NB4 (cell line): ENCODE measurements around the gene ATRNL1.

Experiments
- CTCF ChIP-seq: IDR thresholded peaks from one replicate; pipeline ENCODE4 v1.5.1; 2012; ENCODE audit warnings: low read depth, low read length
- POLR2A ChIP-seq: IDR thresholded peaks from 2 replicates; pipeline ENCODE4 v1.6.1; 2011; ENCODE audit warnings: mild to moderate bottlenecking; ENCODE audit not compliant: insufficient read length; ENCODE audit errors: extremely low read depth

- TF ChIP-seq CTCF, result no peak
- no peak for TF ChIP-seq POLR2A
Measured at GRCh38 chr10:115762029-115762428, 668.9 kb downstream of the ATRNL1 start.
